Measurements from ENCODE around the gene SLC4A9.

SLC4A9 gene

GRCh38 chr5:140366589-140367255 lies 6.7 kb downstream of the SLC4A9 start:
- FAIRE-seq (no peak), DNase-seq (ENCODE audit: insufficient read length, low spot score) (no peak)
- TF ChIP-seq PAX5 (IDR thresholded peaks at IDR 0.05; ENCODE audit: insufficient read depth, low read length, severe bottlenecking), result no peak
- TF ChIP-seq POLR2AphosphoS5 (IDR thresholded peaks at IDR 0.05; ENCODE audit: low read depth, low read length), result no peak
- TF ChIP-seq TAF1 (IDR thresholded peaks at IDR 0.05; ENCODE audit: low read depth, low read length), result no peak
- no peak for TF ChIP-seq SPI1 (IDR thresholded peaks at IDR 0.05; ENCODE audit: low read depth, low read length)
- no peak for TF ChIP-seq POU2F2 (IDR thresholded peaks at IDR 0.05; ENCODE audit: low read depth, low read length)
- TF ChIP-seq POLR2A (IDR thresholded peaks at IDR 0.05; ENCODE audit: low read depth, low read length), result no peak

GRCh38 chr5:140367256-140368013 lies 7.4 kb downstream of the SLC4A9 start:
- no peak for FAIRE-seq
- DNase-seq (ENCODE audit: insufficient read length, low spot score), result no peak
- TF ChIP-seq SPI1 (IDR thresholded peaks at IDR 0.05; ENCODE audit: low read depth, low read length), result no peak

DNA sequence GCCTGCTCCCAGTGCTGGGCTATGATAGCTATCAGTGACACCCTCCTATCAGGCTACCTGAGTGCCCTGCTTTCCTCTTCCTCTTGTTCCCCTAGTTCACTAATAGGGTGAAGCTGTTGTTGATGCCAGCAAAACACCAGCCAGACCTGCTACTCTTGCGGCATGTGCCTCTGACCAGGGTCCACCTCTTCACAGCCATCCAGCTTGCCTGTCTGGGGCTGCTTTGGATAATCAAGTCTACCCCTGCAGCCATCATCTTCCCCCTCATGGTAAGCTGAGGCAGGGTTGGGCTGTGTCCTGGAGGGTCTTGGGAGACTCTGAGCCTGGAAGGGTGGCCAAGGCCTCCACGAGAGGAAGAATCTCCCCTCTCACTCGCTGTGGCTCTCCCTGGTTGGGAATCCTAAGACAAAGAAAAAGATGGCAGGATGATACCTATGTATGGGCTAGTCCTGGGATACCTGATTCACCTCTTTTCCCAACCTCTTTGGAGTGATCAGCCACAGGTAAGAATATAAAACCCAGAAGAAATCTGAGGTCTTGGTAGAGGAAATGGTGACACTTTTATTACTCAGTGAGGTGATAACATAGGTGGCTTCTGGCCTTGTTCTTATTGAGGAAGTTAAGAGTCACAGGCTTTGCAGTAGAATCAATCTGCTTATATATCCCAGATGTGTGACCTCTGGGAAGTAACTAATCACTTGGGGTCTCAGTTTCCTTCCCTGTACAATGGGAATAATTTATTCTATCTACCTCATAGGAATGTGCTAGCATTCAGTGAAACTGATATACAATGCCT lies 11.6 kb downstream of the SLC4A9 start:
- TF ChIP-seq POLR2A (IDR thresholded peaks at IDR 0.05; ENCODE audit: low read depth, low read length) (no peak), POLR2AphosphoS5 (IDR thresholded peaks at IDR 0.05; ENCODE audit: low read depth, low read length) (no peak), TAF1 (IDR thresholded peaks at IDR 0.05; ENCODE audit: low read depth, low read length) (no peak), POU2F2 (IDR thresholded peaks at IDR 0.05; ENCODE audit: low read depth, low read length) (no peak), SPI1 (IDR thresholded peaks at IDR 0.05; ENCODE audit: low read depth, low read length) (no peak), PAX5 (IDR thresholded peaks at IDR 0.05; ENCODE audit: insufficient read depth, low read length, severe bottlenecking) (no peak)
- FAIRE-seq (no peak), DNase-seq (ENCODE audit: insufficient read length, low spot score) (no peak)

- FAIRE-seq, result peak; percentile 88
- no peak for TF ChIP-seq POLR2A (IDR thresholded peaks at IDR 0.05; ENCODE audit: low read depth, low read length)
- 0 out of 2 replicates have a peak, but pooled peaks have one; percentile 22 for TF ChIP-seq SPI1 (IDR thresholded peaks at IDR 0.05; ENCODE audit: low read depth, low read length)
- no peak for DNase-seq (ENCODE audit: insufficient read length, low spot score)
These were observed 13.0 kb downstream of the SLC4A9 start for GRCh38 chr5:140372971-140373487.

GRCh38 chr5:140381351-140381750 lies 21.4 kb downstream of the SLC4A9 start:
- no peak for FAIRE-seq

DNA sequence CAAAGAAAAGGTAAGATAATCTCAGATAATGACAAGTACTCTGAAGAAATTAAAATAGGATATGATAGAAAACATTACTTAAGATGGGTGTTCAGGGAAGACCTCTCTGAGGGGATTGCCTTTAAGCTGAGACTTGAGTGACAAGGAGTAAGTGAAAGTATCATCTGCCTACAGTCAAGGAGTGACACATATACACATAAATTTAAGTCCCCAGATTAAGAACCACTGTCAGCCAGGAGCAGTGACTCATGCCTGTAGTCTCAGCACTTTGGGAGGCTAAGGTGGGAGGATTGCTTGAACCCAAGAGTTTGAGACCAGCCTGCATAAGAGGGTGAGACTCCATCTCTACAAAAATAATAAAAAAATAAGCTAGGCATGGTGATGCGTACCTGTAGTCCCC lies 22.0 kb downstream of the SLC4A9 start:
- TF ChIP-seq PAX5 (IDR thresholded peaks at IDR 0.05; ENCODE audit: insufficient read depth, low read length, severe bottlenecking) (no peak), SPI1 (IDR thresholded peaks at IDR 0.05; ENCODE audit: low read depth, low read length) (no peak), POLR2AphosphoS5 (IDR thresholded peaks at IDR 0.05; ENCODE audit: low read depth, low read length) (no peak), POLR2A (IDR thresholded peaks at IDR 0.05; ENCODE audit: low read depth, low read length) (no peak)
- DNase-seq (ENCODE audit: insufficient read length, low spot score) (no peak), FAIRE-seq (no peak)

More at GRCh38 chr5:140381351-140381750, 21.4 kb downstream of the SLC4A9 start:
- no peak for TF ChIP-seq POLR2AphosphoS5 (IDR thresholded peaks at IDR 0.05; ENCODE audit: low read depth, low read length)
- no peak for TF ChIP-seq SPI1 (IDR thresholded peaks at IDR 0.05; ENCODE audit: low read depth, low read length)
- TF ChIP-seq PAX5 (IDR thresholded peaks at IDR 0.05; ENCODE audit: insufficient read depth, low read length, severe bottlenecking), result no peak
- TF ChIP-seq POU2F2 (IDR thresholded peaks at IDR 0.05; ENCODE audit: low read depth, low read length), result no peak
- TF ChIP-seq POLR2A (IDR thresholded peaks at IDR 0.05; ENCODE audit: low read depth, low read length), result no peak
- no peak for TF ChIP-seq TAF1 (IDR thresholded peaks at IDR 0.05; ENCODE audit: low read depth, low read length)
- DNase-seq (ENCODE audit: insufficient read length, low spot score), result no peak

DNA sequence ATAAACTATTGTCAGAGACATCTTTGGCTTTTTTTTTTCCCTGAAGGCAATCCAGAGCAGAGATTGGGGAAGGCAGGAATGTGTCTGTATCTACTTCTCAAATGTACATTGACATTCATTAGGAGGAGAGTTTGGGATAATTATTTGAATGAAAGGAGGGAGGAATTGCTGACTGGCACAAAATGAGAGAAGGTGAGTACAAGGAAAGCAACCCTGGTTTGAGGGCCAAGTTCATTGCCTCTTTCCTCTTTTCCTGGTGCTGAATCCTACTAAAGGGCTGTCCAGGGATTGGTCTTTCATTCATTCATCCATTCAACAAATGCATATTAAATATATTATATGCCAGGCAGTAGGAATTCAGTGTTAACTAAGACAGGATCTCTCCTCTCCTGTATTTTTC lies 22.9 kb downstream of the SLC4A9 start:
- no peak for FAIRE-seq
- no peak for DNase-seq (ENCODE audit: insufficient read length, low spot score)
- no peak for TF ChIP-seq PAX5 (IDR thresholded peaks at IDR 0.05; ENCODE audit: insufficient read depth, low read length, severe bottlenecking)
- TF ChIP-seq POLR2A (IDR thresholded peaks at IDR 0.05; ENCODE audit: low read depth, low read length), result no peak
- no peak for TF ChIP-seq TAF1 (IDR thresholded peaks at IDR 0.05; ENCODE audit: low read depth, low read length)
- TF ChIP-seq SPI1 (IDR thresholded peaks at IDR 0.05; ENCODE audit: low read depth, low read length), result no peak

- TF ChIP-seq POU2F2 (IDR thresholded peaks at IDR 0.05; ENCODE audit: low read depth, low read length) (no peak), POLR2AphosphoS5 (IDR thresholded peaks at IDR 0.05; ENCODE audit: low read depth, low read length) (no peak), POLR2A (IDR thresholded peaks at IDR 0.05; ENCODE audit: low read depth, low read length) (no peak), SPI1 (IDR thresholded peaks at IDR 0.05; ENCODE audit: low read depth, low read length) (no peak), PAX5 (IDR thresholded peaks at IDR 0.05; ENCODE audit: insufficient read depth, low read length, severe bottlenecking) (no peak), TAF1 (IDR thresholded peaks at IDR 0.05; ENCODE audit: low read depth, low read length) (no peak)
- DNase-seq (ENCODE audit: insufficient read length, low spot score), result no peak
- no peak for FAIRE-seq
These were observed 23.3 kb downstream of the SLC4A9 start for GRCh38 chr5:140383300-140383699.

DNA sequence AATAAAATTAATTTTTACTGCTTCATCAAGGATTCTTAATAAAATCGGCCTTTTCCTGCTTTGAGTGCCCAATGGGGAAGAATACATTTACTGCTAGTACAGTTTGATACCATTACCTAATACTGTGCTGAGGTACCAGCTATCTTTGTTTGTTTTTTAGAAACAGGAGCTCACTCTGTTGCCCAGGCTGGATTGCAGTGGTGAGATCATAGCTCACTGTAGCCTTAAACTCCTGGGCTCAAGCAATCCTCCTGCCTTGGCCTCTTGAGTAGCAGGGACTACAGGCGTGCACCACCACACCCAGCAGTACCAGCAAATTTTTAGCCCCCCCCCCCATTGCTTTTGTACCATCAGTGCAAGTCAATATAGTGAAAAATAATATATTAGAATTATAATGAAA lies 28.1 kb downstream of the SLC4A9 start:
- FAIRE-seq (no peak), DNase-seq (ENCODE audit: insufficient read length, low spot score) (no peak)
- TF ChIP-seq POU2F2 (IDR thresholded peaks at IDR 0.05; ENCODE audit: low read depth, low read length), result no peak
- no peak for TF ChIP-seq PAX5 (IDR thresholded peaks at IDR 0.05; ENCODE audit: insufficient read depth, low read length, severe bottlenecking)
- no peak for TF ChIP-seq POLR2AphosphoS5 (IDR thresholded peaks at IDR 0.05; ENCODE audit: low read depth, low read length)
- no peak for TF ChIP-seq TAF1 (IDR thresholded peaks at IDR 0.05; ENCODE audit: low read depth, low read length)
- TF ChIP-seq POLR2A (IDR thresholded peaks at IDR 0.05; ENCODE audit: low read depth, low read length), result no peak
- TF ChIP-seq SPI1 (IDR thresholded peaks at IDR 0.05; ENCODE audit: low read depth, low read length), result no peak

Data from GM12891 (cell line).